Fibroblast of lung (primary cell): ENCODE results near the gene POLR2A. TPM values are rescaled to one million over a fixed set of nuclear protein-coding genes. Genes with fewer than 3 reads are reported as not detected.

Source experiments
- DNase-seq, 2 donors: peaks; one replicate each; pipeline versions ENCODE4 v3.0.0 to v3.0.0-alpha.2; 2010; ENCODE audit warnings: low read depth in 2 of 2
- H2AFZ ChIP-seq: 2 replicates; pipeline ENCODE4 v1.5.1; 2012; ENCODE audit warnings: low read length, control low read depth, inconsistent platforms
- H3K27ac ChIP-seq: 2 replicates; pipeline ENCODE4 v1.5.1; 2011; ENCODE audit warnings: low read length, control low read depth; ENCODE audit not compliant: insufficient read depth
- H3K27me3 ChIP-seq: 2 replicates; pipeline ENCODE4 v1.5.1; 2011; ENCODE audit warnings: mild to moderate bottlenecking, low read length; ENCODE audit not compliant: control insufficient read depth, insufficient read depth
- H3K36me3 ChIP-seq: 2 replicates; pipeline ENCODE4 v1.5.1; 2011; ENCODE audit warnings: low read length; ENCODE audit not compliant: control insufficient read depth, insufficient read depth
- H3K4me1 ChIP-seq: 2 replicates; pipeline ENCODE4 v1.5.1; 2011; ENCODE audit warnings: low read length; ENCODE audit not compliant: control insufficient read depth, insufficient read depth; ENCODE audit errors: extremely low read depth
- H3K4me2 ChIP-seq: 2 replicates; pipeline ENCODE4 v1.5.1; 2011; ENCODE audit warnings: low read length, control low read depth; ENCODE audit not compliant: insufficient read depth; ENCODE audit errors: extremely low read depth
- H3K4me3 ChIP-seq, 4 experiments: fragments of 200-600 bp in 1 of 4; sonication (generic) in 1 of 4; replicated peaks in 1 of 4; 2 replicates each; pipeline ENCODE4 v1.5.1; 2011 to 2016; ENCODE audit warnings: low read length in 4 of 4, low read depth in 3 of 4, mild to moderate bottlenecking in 3 of 4, control low read depth in 2 of 4, inconsistent platforms in 1 of 4, mixed read lengths in 1 of 4; ENCODE audit not compliant: insufficient read depth in 1 of 4; ENCODE audit errors: control extremely low read depth in 1 of 4
- H3K79me2 ChIP-seq: 2 replicates; pipeline ENCODE4 v1.5.1; 2012; ENCODE audit warnings: mild to moderate bottlenecking, low read length, inconsistent platforms; ENCODE audit not compliant: control insufficient read depth, insufficient read depth
- H3K9ac ChIP-seq: 2 replicates; pipeline ENCODE4 v1.5.1; 2011; ENCODE audit warnings: mild to moderate bottlenecking, low read length, control low read depth; ENCODE audit not compliant: insufficient read depth
- H3K9me3 ChIP-seq: 2 replicates; pipeline ENCODE4 v1.5.1; 2012; ENCODE audit warnings: low read depth, low read length; ENCODE audit not compliant: control insufficient read depth, insufficient read depth
- H4K20me1 ChIP-seq: 2 replicates; pipeline ENCODE4 v1.5.1; 2011; ENCODE audit warnings: low read length; ENCODE audit not compliant: control insufficient read depth, insufficient read depth; ENCODE audit errors: extremely low read depth
- EZH2 ChIP-seq: IDR thresholded peaks from 2 replicates; pipeline ENCODE4 v1.5.1; 2012; ENCODE audit warnings: low read length, control low read depth, mild to moderate bottlenecking; ENCODE audit errors: missing control alignments
- polyA plus RNA-seq, 2 donors: library from polyadenylated mRNA; depleted of rRNA in 1 of 2; stranded (reverse) in 1 of 2; unstranded in 1 of 2; fragments of >200 nt; gene quantifications; 2 replicates each; pipeline ENCODE4 v1.2.1, GENCODE V29; 2011 to 2012; ENCODE audit warnings: missing spikeins in 1 of 2
- total RNA-seq: library from RNA; depleted of rRNA; stranded (reverse); fragments of >200 nt; gene quantifications from 2 replicates; pipeline ENCODE4 v1.2.1, GENCODE V29; 2014
- TF ChIP-seq, protein P1 (sequence below), 2 donors: IDR thresholded peaks in 1 of 2; conservative IDR thresholded peaks in 1 of 2; 1 replicate in 1 of 2; 2 replicates in 1 of 2; pipeline ENCODE4 v1.5.1; 2011 to 2012; ENCODE audit warnings: low read length in 2 of 2, control low read depth in 1 of 2, inconsistent platforms in 1 of 2, low read depth in 1 of 2, mild to moderate bottlenecking in 1 of 2

The POLR2A gene
- total and polyA plus RNA-seq, 2 donors (not counting 1 experiment from before 2014, with no cell fraction given) = 7.1 to 75.8 TPM

DNA sequence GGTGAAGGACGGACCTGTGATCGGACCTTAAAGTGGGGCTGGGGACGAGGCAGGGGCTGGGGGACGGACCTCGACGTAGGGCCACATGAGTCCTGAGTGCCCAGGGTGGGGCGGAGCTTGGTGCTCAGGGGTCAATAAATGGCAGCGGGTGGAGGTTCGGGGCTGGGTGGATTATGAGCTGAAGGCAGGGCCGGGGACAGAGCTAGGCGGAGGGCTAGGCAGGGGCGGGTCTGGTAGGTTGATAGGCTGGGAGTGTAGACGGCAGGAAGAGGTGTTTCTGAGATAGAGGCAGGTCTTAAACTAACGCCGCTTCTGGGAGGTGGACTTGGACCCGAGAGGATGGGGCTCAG, 38.6 kb upstream of the POLR2A start:
- H3K27ac ChIP-seq = no peak overlapping the region
- TF ChIP-seq, protein P1, sequence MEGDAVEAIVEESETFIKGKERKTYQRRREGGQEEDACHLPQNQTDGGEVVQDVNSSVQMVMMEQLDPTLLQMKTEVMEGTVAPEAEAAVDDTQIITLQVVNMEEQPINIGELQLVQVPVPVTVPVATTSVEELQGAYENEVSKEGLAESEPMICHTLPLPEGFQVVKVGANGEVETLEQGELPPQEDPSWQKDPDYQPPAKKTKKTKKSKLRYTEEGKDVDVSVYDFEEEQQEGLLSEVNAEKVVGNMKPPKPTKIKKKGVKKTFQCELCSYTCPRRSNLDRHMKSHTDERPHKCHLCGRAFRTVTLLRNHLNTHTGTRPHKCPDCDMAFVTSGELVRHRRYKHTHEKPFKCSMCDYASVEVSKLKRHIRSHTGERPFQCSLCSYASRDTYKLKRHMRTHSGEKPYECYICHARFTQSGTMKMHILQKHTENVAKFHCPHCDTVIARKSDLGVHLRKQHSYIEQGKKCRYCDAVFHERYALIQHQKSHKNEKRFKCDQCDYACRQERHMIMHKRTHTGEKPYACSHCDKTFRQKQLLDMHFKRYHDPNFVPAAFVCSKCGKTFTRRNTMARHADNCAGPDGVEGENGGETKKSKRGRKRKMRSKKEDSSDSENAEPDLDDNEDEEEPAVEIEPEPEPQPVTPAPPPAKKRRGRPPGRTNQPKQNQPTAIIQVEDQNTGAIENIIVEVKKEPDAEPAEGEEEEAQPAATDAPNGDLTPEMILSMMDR (conservative IDR thresholded peaks at IDR 0.05 in 1 of 2, IDR thresholded peaks at IDR 0.05 in 1 of 2; ENCODE audit: low read depth in 1 of 2, low read length in 2 of 2) = no peak
- TF ChIP-seq EZH2 = no peak
- peak overlapping the region; percentile 59 for H3K4me2 ChIP-seq
- peak overlapping the region in 1 of 4 experiments; percentile 49 for H3K4me3 ChIP-seq
- H3K27me3 ChIP-seq = peaks cover 22% of the 10 kb centered on the region
- peak overlapping the region; percentile 20 for H2AFZ ChIP-seq
- no peak for DNase-seq
- no peak overlapping the region for H3K9ac ChIP-seq
- H3K9me3 ChIP-seq = no peaks in the 10 kb centered on the region
- H3K4me1 ChIP-seq = peaks cover 7% of the 10 kb centered on the region
- no peaks in the 10 kb centered on the region for H3K36me3 ChIP-seq
- H3K79me2 ChIP-seq = no peaks in the 10 kb centered on the region
- no peaks in the 10 kb centered on the region for H4K20me1 ChIP-seq

DNA sequence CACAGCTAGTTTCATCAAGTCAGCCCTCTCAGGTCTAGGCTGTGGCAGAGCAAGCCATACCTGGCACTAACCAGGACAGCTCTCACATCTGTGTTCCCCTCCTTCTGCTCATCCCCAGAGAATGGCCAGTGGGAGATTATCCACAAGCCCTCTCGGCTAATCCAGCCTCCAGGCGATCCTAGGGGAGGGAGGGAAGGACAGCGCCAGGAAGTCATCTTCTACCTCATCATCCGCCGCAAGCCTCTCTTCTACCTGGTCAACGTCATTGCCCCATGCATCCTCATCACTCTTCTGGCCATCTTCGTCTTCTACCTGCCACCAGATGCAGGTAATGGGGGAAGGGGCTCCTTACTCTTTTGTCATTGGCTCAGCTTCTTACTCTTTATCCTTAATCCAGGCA, 35.7 kb upstream of the POLR2A start:
- Histone ChIP-seq H2AFZ (no peak overlapping the region), H3K4me1 (peaks cover 6% of the 10 kb centered on the region), H3K4me3 (no peak overlapping the region), H4K20me1 (no peaks in the 10 kb centered on the region), H3K4me2 (no peak overlapping the region), H3K79me2 (no peaks in the 10 kb centered on the region), H3K27ac (no peak overlapping the region), H3K36me3 (no peaks in the 10 kb centered on the region), H3K9me3 (no peaks in the 10 kb centered on the region), H3K9ac (no peak overlapping the region), H3K27me3 (peaks cover 16% of the 10 kb centered on the region)
- TF ChIP-seq, protein P1 (conservative IDR thresholded peaks at IDR 0.05 in 1 of 2, IDR thresholded peaks at IDR 0.05 in 1 of 2; ENCODE audit: low read depth in 1 of 2, low read length in 2 of 2) = no peak
- TF ChIP-seq EZH2 = no peak
- DNase-seq = no peak

DNA sequence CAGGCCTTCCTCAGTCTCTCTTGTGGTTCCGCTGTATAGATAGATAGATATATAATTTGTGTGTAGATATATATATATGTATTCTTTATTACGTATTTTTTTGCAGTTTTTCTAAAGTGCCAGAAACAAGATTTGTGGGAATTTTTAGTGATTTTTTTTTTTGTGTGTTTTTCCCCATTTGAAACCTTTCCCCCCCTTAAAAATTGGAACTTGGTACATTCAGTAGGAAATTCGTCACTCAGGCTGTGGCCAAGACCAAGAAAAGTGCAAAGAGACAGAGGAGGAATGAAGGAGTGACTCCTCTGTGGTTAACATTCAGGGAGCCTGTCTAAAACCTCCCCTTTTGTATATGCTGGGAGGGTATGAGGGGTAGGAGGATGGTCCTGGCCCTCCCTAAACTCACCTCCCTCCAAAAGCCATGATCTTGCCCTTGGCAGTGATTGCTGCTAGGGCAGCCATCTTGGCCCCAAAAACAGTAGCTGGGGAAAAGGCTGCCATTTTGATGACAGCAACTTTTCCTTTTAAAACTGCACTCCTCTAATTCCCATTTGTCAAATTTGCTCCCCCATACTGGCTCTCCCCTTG, 24.1 kb upstream of the POLR2A start:
- Histone ChIP-seq H3K9me3 (no peaks in the 10 kb centered on the region), H3K79me2 (no peaks in the 10 kb centered on the region), H3K4me3 (no peak overlapping the region), H3K27me3 (no peaks in the 10 kb centered on the region), H3K9ac (no peak overlapping the region), H3K4me1 (no peaks in the 10 kb centered on the region), H2AFZ (no peak overlapping the region), H3K4me2 (no peak overlapping the region), H4K20me1 (no peaks in the 10 kb centered on the region), H3K27ac (no peak overlapping the region), H3K36me3 (peaks cover 18% of the 10 kb centered on the region)
- TF ChIP-seq, protein P1 (conservative IDR thresholded peaks at IDR 0.05 in 1 of 2, IDR thresholded peaks at IDR 0.05 in 1 of 2; ENCODE audit: low read depth in 1 of 2, low read length in 2 of 2) = no peak
- no peak for TF ChIP-seq EZH2
- peak in 1 of 2 donors; percentile 37 for DNase-seq
